K562 (cell line): ENCODE data around the gene FANCC. TPM values are rescaled to one million over a fixed set of nuclear protein-coding genes. Genes with fewer than 3 reads are reported as not detected.

Experiments used
- ATAC-seq: fragments of 200-7000 bp; cut with Tn5 transposase; 3 replicates; pipeline ENCODE4 v1.9.1; 2020; ENCODE audit warnings: moderate library complexity
- BruUV-seq: library from RNA; stranded (reverse); fragments of 400-500 nt; replicated peaks from 2 replicates; lab custom pipeline; 2021; lab: Mats Ljungman, UMichigan
- CTCF ChIA-PET: fragments of 300-600 bp; formaldehyde crosslinking; extraction: SDS; loops from one replicate; lab custom pipeline; 2021; ENCODE audit warnings: low intra/inter-chr PET ratio; lab: Yijun Ruan, JAX
- POLR2A ChIA-PET: fragments of 300-600, 350-650 bp; sonication (Branson Sonifier 250); formaldehyde crosslinking; extraction: SDS; loops from one replicate; lab custom pipeline; 2021; ENCODE audit warnings: antibody characterized with exemption, inconsistent platforms; lab: Yijun Ruan, JAX
- DNase-seq, 4 experiments: peaks; one replicate each; pipeline versions ENCODE4 v3.0.0 to v3.0.0-alpha.2; 2011 to 2018; ENCODE audit warnings: low spot score in 3 of 4, mixed read lengths in 3 of 4; ENCODE audit errors: extremely low read depth in 1 of 4
- FAIRE-seq: peaks from 2 replicates; lab custom pipeline; 2011; peaks lifted over from hg19 to GRCh38; lab: Jason Lieb, UNC
- H2AFZ ChIP-seq: 2 replicates; pipeline ENCODE4 v1.6.0; 2011; ENCODE audit warnings: low read depth, low read length, control low read depth, inconsistent platforms
- H3K27ac ChIP-seq: fragments of 200-600 bp; 3 replicates; pipeline ENCODE4 v1.8.0; 2011; ENCODE audit warnings: low read depth, mild to moderate bottlenecking, control low read depth, inconsistent platforms, low read length, moderate library complexity, mixed read lengths; ENCODE audit errors: extremely low read depth
- H3K27me3 ChIP-seq, 2 experiments: fragments of 300-600 bp in 1 of 2; 2 replicates in 1 of 2; 3 replicates in 1 of 2; pipeline versions ENCODE4 v1.6.0 to v1.8.0; 2011; ENCODE audit warnings: inconsistent platforms in 2 of 2, low read length in 2 of 2, mild to moderate bottlenecking in 1 of 2, mixed read lengths in 1 of 2, moderate library complexity in 1 of 2; ENCODE audit not compliant: control insufficient read depth in 2 of 2, insufficient read depth in 2 of 2
- H3K36me3 ChIP-seq: fragments of 300-600 bp; 3 replicates; pipeline ENCODE4 v1.8.0; 2011; ENCODE audit warnings: mild to moderate bottlenecking, low read length, inconsistent platforms; ENCODE audit not compliant: control insufficient read depth, insufficient read depth
- H3K4me1 ChIP-seq, 2 experiments: fragments of 200-600 bp in 1 of 2; replicated peaks in 1 of 2; 2 replicates in 1 of 2; 3 replicates in 1 of 2; pipeline versions ENCODE4 v1.5.1 to v1.8.0; 2011; ENCODE audit warnings: inconsistent platforms in 2 of 2, low read length in 2 of 2, mild to moderate bottlenecking in 1 of 2, mixed read lengths in 1 of 2, moderate library complexity in 1 of 2; ENCODE audit not compliant: control insufficient read depth in 2 of 2, insufficient read depth in 2 of 2
- H3K4me2 ChIP-seq: 2 replicates; pipeline ENCODE4 v1.6.1; 2011; ENCODE audit warnings: low read length, control low read depth, inconsistent platforms, mixed read lengths; ENCODE audit not compliant: insufficient read depth
- H3K4me3 ChIP-seq: fragments of 200-600 bp; sonication (generic), shearing (Covaris generic); 2 replicates; pipeline ENCODE4 v1.5.1; 2016; ENCODE audit warnings: control low read depth, inconsistent platforms
- H3K79me2 ChIP-seq: fragments of 200-600 bp; 3 replicates; pipeline ENCODE4 v1.8.0; 2011; ENCODE audit warnings: low read length, inconsistent platforms; ENCODE audit not compliant: control insufficient read depth, insufficient read depth
- H3K9ac ChIP-seq, 2 experiments: 2 replicates each; pipeline versions ENCODE4 v1.6.0 to v1.6.1; 2011; ENCODE audit warnings: low read depth in 2 of 2, low read length in 2 of 2, control low read depth in 1 of 2, inconsistent platforms in 1 of 2, mild to moderate bottlenecking in 1 of 2, mixed read lengths in 1 of 2; ENCODE audit not compliant: insufficient read depth in 1 of 2
- H3K9me1 ChIP-seq: one replicate; pipeline ENCODE4 v1.6.0; 2011; ENCODE audit warnings: inconsistent platforms, mild to moderate bottlenecking, low read length, moderate library complexity; ENCODE audit not compliant: control insufficient read depth, insufficient read depth
- H3K9me3 ChIP-seq: replicated peaks from 2 replicates; pipeline ENCODE4 v1.5.1; 2011; ENCODE audit warnings: low read depth, low read length, inconsistent platforms; ENCODE audit not compliant: control insufficient read depth, insufficient read depth
- H4K20me1 ChIP-seq: replicated peaks from 2 replicates; pipeline ENCODE4 v1.6.1; 2011; ENCODE audit warnings: low read length, inconsistent platforms, mixed read lengths; ENCODE audit not compliant: control insufficient read depth, insufficient read depth
- CBX5 ChIP-seq: IDR thresholded peaks from 2 replicates; pipeline ENCODE4 v1.6.1; 2014; ENCODE audit warnings: low read depth, borderline replicate concordance
- ETV1 ChIP-seq: fragments of 450-650 bp; conservative IDR thresholded peaks from 2 replicates; pipeline ENCODE4 v1.6.1; 2016; ENCODE audit warnings: missing genetic modification characterization, control low read depth, low read depth, missing compliant biosample characterization
- NFIC ChIP-seq: fragments of 450-650 bp; IDR thresholded peaks from 2 replicates; pipeline ENCODE4 v1.6.1; 2017; ENCODE audit warnings: mild to moderate bottlenecking, inconsistent platforms
- TRIM28 ChIP-seq: fragments of 450-650 bp; IDR thresholded peaks from 2 replicates; pipeline ENCODE4 v1.6.1; 2017
- ZNF12 ChIP-seq: sonication (generic); formaldehyde crosslinking; IDR thresholded peaks from 2 replicates; pipeline ENCODE4 v1.4.0; 2020; ENCODE audit warnings: mild to moderate bottlenecking, missing genetic modification reagents
- ZNF699 ChIP-seq: fragments of 250-450 bp; sonication (Bioruptor Pico); IDR thresholded peaks from 2 replicates; pipeline ENCODE4 v1.8.0; 2021; ENCODE audit warnings: mild to moderate bottlenecking, moderate library complexity; ENCODE audit not compliant: insufficient replicate concordance
- WGBS: fragments of 100-300 bp; shearing (Covaris generic); methylation state at CpG from one replicate; pipeline ENCODE4 v1.1.6; 2016; ENCODE audit warnings: low coverage, mixed read lengths; ENCODE audit not compliant: insufficient coverage; ENCODE audit errors: missing lambda C conversion rate; 5-methylcytosine and 5-hydroxymethylcytosine counted together
- in situ Hi-C: fragments of 300-500 bp; cut with MboI; formaldehyde crosslinking; loops from 4 replicates; pipeline ENCODE4 v1.15.0; 2018; ENCODE audit warnings: inconsistent platforms, mixed read lengths
- intact Hi-C: fragments of 100-400 bp; cut with micrococcal nuclease; formaldehyde crosslinking; loops from 2 replicates; pipeline ENCODE4 v1.14.2; 2022
- polyA plus RNA-seq, 8 experiments: library from polyadenylated mRNA; depleted of rRNA in 4 of 8; stranded (reverse) in 5 of 8; unstranded in 3 of 8; fragments of >200 nt; fragmentation: Nextera tagmentation in 2 of 8; fragmentation: Illumina TruSeq in 1 of 8; extraction: Ambion mirVana in 2 of 8; extraction: Trizol in 1 of 8; gene quantifications; 2 replicates each; pipeline versions ENCODE4 v1.2.1 to v1.2.3, GENCODE V29; 2011 to 2014; ENCODE audit warnings: inconsistent platforms in 1 of 8, missing spikeins in 1 of 8
- total RNA-seq, 7 experiments: library from RNA; depleted of rRNA in 6 of 7; stranded (reverse); fragments of >200 nt in 6 of 7; fragmentation: Illumina TruSeq in 2 of 7; extraction: Trizol in 2 of 7; gene quantifications; 2 replicates each; pipeline versions ENCODE4 v1.2.1 to v1.2.3, GENCODE V29; 2011 to 2021; ENCODE audit warnings: low replicate concordance in 1 of 7
- TF ChIP-seq, protein P1 (sequence below): fragments of 250-450 bp; sonication (Bioruptor Pico); IDR thresholded peaks from 2 replicates; pipeline ENCODE4 v1.8.0; 2022; ENCODE audit warnings: inconsistent platforms
- TF ChIP-seq, protein P2 (sequence below): fragments of 250-450 bp; sonication (Bioruptor Pico); IDR thresholded peaks from 2 replicates; pipeline ENCODE4 v1.8.0; 2021; ENCODE audit warnings: mild to moderate bottlenecking, moderate library complexity
- TF ChIP-seq, protein P3 (sequence below): fragments of 450-650 bp; formaldehyde crosslinking; IDR thresholded peaks from 2 replicates; pipeline ENCODE4 v1.4.0; 2020; ENCODE audit warnings: mild to moderate bottlenecking, moderate library complexity
- TF ChIP-seq, protein P4 (sequence below): fragments of 450-650 bp; formaldehyde crosslinking; IDR thresholded peaks from 2 replicates; pipeline ENCODE4 v1.4.0; 2022; ENCODE audit warnings: missing genetic modification characterization
- TF ChIP-seq, protein P5 (sequence below), 2 experiments: fragments of 450-650 bp; IDR thresholded peaks; 2 replicates each; pipeline ENCODE4 v1.6.1; 2016

FANCC gene
- total and polyA plus RNA-seq, 9 of the 15 experiments (the other 6 are each of a cell fraction or from before 2014, with no cell fraction given) = 4.6 to 18.4 (median 14.2) TPM

DNA sequence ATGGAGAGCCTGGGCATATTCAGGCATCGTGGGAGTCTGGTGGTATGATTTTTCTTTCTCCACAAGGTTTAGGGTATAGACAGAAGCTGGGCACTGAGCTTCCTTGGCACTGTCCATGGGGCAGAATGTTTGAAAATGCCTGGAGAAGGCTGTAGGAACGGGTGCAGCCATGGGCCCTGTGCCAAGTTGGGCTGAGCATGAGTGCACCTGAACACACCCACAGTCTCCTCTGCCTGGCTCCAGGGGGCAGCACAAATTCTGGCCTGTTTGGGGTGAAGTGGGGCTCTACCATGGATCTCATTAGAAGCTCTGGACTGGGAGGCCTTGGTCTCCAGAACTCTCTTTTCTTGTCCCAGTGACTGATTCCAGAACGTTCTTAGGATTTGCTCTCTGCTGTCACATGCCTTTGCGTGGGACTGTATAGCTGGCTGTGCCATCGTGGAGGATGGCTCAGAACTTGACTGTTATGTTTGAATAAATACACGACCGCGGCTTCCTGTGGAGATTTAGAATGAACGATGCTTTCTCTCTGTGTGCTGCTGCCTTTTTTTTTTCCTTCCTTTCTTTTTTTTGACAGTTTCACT, 229.8 kb downstream of the FANCC start (continued):
- TF ChIP-seq NFIC (peak; percentile 84), TRIM28 (no peak), ETV1 (no peak), ZNF699 (CRISPR knock-in tag) (no peak)
- TF ChIP-seq, protein P1, sequence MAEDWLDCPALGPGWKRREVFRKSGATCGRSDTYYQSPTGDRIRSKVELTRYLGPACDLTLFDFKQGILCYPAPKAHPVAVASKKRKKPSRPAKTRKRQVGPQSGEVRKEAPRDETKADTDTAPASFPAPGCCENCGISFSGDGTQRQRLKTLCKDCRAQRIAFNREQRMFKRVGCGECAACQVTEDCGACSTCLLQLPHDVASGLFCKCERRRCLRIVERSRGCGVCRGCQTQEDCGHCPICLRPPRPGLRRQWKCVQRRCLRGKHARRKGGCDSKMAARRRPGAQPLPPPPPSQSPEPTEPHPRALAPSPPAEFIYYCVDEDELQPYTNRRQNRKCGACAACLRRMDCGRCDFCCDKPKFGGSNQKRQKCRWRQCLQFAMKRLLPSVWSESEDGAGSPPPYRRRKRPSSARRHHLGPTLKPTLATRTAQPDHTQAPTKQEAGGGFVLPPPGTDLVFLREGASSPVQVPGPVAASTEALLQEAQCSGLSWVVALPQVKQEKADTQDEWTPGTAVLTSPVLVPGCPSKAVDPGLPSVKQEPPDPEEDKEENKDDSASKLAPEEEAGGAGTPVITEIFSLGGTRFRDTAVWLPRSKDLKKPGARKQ = no peak
- TF ChIP-seq, protein P2, sequence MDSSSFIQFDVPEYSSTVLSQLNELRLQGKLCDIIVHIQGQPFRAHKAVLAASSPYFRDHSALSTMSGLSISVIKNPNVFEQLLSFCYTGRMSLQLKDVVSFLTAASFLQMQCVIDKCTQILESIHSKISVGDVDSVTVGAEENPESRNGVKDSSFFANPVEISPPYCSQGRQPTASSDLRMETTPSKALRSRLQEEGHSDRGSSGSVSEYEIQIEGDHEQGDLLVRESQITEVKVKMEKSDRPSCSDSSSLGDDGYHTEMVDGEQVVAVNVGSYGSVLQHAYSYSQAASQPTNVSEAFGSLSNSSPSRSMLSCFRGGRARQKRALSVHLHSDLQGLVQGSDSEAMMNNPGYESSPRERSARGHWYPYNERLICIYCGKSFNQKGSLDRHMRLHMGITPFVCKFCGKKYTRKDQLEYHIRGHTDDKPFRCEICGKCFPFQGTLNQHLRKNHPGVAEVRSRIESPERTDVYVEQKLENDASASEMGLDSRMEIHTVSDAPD (CRISPR knock-in tag) = no peak

DNA sequence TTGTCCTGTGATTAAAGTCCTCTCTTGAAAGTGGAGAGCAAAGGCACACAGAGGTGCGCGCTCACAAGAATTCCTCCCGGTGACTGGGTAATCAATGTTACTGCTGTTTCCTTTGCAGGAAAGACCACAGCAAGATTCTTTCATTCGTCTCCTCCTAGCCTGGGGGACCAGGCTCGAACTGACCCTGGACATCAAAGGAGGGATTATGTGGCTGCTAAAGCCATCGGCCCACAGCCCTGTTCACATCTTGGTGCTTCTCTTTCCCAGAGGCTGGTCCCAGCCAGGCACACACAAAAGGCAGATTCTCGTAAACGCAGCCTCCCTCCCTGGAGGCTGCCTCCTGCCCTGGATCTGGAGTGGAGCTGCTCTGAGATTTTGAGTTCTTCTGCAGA, 230.9 kb downstream of the FANCC start:
- Histone ChIP-seq H3K27ac (no peak overlapping the region), H3K36me3 (peaks cover 12% of the 10 kb centered on the region; the same call in 1 of the 3 replicates), H3K4me3 (no peak overlapping the region), H3K9me3 (no peaks in the 10 kb centered on the region), H2AFZ (no peak overlapping the region), H3K79me2 (no peaks in the 10 kb centered on the region), H3K4me2 (no peak overlapping the region), H3K4me1 (peaks cover 0 to 41% of the 10 kb centered on the region in 2 experiments; a peak in 2 of 5 replicates), H3K9me1 (no peaks in the 10 kb centered on the region), H3K27me3 (no peaks in the 10 kb centered on the region), H4K20me1 (no peaks in the 10 kb centered on the region), H3K9ac (no peak overlapping the region)
- CTCF ChIA-PET = no interaction called here
- FAIRE-seq (no peak), DNase-seq (no peak), ATAC-seq (no peak)
- in situ Hi-C loops = loop anchor here (10.0 kb wide), 1 partner anchor 302 kb away; no protein-coding TSS in a partner anchor
- intact Hi-C loops = no loop called here
- POLR2A ChIA-PET = interaction anchor here (0.7 kb wide), 1 partner anchor 332 kb away, joined by 5 read pairs; no protein-coding TSS in a partner anchor
- 92% methylated on average over 8 of the region's 8 CpGs for WGBS
- no TSS peak for BruUV-seq
- TF ChIP-seq, protein P3, sequence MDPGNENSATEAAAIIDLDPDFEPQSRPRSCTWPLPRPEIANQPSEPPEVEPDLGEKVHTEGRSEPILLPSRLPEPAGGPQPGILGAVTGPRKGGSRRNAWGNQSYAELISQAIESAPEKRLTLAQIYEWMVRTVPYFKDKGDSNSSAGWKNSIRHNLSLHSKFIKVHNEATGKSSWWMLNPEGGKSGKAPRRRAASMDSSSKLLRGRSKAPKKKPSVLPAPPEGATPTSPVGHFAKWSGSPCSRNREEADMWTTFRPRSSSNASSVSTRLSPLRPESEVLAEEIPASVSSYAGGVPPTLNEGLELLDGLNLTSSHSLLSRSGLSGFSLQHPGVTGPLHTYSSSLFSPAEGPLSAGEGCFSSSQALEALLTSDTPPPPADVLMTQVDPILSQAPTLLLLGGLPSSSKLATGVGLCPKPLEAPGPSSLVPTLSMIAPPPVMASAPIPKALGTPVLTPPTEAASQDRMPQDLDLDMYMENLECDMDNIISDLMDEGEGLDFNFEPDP (CRISPR knock-in tag) = no peak
- TF ChIP-seq CBX5 (no peak), ZNF12 (CRISPR knock-in tag) (no peak)
- TF ChIP-seq, protein P4, sequence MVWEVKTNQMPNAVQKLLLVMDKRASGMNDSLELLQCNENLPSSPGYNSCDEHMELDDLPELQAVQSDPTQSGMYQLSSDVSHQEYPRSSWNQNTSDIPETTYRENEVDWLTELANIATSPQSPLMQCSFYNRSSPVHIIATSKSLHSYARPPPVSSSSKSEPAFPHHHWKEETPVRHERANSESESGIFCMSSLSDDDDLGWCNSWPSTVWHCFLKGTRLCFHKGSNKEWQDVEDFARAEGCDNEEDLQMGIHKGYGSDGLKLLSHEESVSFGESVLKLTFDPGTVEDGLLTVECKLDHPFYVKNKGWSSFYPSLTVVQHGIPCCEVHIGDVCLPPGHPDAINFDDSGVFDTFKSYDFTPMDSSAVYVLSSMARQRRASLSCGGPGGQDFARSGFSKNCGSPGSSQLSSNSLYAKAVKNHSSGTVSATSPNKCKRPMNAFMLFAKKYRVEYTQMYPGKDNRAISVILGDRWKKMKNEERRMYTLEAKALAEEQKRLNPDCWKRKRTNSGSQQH = no peak
- TF ChIP-seq, protein P5, sequence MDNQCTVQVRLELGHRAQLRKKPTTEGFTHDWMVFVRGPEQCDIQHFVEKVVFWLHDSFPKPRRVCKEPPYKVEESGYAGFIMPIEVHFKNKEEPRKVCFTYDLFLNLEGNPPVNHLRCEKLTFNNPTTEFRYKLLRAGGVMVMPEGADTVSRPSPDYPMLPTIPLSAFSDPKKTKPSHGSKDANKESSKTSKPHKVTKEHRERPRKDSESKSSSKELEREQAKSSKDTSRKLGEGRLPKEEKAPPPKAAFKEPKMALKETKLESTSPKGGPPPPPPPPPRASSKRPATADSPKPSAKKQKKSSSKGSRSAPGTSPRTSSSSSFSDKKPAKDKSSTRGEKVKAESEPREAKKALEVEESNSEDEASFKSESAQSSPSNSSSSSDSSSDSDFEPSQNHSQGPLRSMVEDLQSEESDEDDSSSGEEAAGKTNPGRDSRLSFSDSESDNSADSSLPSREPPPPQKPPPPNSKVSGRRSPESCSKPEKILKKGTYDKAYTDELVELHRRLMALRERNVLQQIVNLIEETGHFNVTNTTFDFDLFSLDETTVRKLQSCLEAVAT (IDR thresholded peaks at IDR 0.05) = no peak
